HPDE6-E6E7 (cell line): ENCODE data around the gene GSS.

ENCODE experiments used
- DNase-seq: peaks from one replicate; pipeline ENCODE4 v3.0.0; 2011; ENCODE audit warnings: missing footprints; ENCODE audit errors: extremely low spot score

Gene GSS

GRCh38 chr20:34955231-34956040 is at the start of gene GSS, which contains the start of gene MYH7B:
Gene GSS (minus strand): TSS chr20:34955806. CDS start chr20:34951852, 3,954 bp downstream.
Gene MYH7B (plus strand): TSS chr20:34955868. CDS start chr20:34978006, 22,138 bp downstream.
- peak; percentile 100 for DNase-seq

DNA sequence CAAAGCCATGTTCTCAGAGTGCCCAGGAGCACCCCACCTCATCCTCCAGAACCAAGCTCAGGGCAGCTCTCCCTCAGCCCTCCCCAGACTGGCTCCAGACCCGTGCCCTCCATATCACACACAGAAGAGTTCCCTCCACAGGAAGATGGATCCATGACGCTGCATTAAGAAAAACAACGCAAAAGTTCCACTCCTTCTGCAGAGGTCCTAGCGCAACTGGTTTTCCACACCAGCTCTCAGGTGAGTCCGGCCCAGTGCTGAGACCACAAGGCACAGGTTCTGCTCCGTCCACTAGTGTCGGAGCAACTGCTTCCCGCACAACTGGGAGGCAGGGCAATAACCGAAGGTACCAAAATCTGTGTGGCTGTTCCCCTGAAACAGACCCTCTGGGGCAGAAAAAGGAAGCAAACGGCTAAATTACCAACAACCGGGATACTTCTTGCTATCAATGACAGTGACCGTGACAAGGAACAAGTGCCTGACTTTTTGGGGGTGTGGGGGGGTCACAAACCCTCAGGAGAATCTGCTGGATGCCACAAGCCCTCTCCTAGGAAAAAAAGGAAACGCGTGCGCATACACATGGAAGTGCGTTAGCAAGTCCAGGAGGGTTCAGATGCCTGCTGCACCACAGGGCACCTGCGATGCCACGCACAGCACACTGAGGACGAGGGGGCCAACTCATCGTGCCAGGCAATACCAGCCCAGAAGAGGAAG is 49.3 kb upstream of the GSS start:
- DNase-seq: no peak

- no peak for DNase-seq
Measured at GRCh38 chr20:35004051-35004725, 48.6 kb upstream of the GSS start.

DNA sequence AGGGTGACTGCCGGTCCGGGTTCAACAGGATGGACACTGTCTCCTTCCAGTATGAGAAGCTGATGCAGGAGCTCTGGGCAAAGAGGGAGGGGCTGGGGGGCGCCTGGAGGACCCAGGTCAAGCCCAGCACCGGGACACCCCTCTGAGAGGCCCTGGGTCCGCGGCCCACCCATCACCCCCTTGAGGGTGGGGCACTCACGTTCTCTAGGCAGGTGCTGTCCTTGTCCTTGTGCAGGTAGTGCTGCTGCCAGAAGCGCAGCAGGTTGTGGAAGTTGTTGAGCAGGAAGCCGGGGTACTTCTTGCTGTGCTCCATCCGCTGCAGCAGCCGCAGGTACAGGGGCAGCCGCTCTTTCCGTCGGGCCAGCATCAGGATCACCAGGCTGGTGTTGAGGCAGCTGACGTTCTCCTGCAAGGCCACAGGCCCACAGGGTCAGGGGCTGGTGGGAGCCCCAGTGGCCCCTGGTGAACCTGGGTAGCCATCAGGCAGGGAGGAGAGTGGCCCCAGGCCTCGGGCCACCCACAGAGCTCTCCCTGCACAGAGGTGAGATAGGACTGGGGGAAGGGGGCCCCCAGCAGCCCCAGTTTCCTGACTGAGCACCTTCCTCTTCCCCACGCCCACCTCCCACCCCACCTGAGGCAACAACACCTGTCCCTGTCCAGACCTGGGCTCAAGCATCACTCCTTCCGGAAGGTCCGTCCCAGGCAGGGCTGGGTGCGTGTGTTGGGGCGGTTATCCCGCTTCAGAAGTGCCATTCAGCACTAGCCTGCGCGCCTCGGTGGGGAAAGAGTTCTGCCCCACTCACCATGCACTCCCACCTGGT is 47.8 kb upstream of the GSS start:
- DNase-seq: no peak

GRCh38 chr20:35002426-35003210 is 47.0 kb upstream of the GSS start:
- no peak for DNase-seq

DNA sequence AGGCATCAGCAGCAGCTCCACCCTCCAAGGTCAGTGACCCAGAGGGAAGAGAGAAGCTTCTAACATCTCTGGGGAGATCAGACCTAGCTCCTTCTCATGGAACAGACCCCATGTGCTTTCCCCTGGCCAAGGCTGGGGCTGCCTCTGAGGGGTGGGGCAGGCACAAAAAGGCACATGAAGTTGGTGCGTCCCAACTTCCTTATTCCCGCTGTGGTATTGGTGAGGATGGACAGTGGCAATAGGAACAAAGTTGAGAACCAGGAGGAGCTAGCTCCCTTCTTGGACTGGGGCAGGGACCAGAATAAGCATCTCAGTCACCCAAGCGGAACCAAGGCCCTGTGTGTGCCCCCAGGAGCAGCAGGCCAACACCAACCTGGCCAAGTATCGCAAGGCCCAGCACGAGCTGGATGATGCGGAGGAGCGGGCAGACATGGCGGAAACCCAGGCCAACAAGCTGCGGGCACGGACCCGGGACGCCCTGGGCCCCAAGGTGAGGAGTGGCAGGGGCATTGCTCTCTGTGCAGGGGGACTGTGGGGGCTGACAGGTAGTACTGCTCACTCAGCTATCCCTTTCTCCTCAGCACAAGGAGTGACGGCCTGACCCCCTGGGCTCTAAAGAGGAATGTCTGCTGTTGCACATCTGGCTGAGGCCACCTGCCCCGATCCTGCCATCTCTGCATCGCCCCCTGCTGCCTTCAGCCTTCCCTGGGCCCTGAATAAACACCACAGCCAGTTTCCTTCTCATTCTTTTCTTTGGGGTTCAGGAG is 46.2 kb upstream of the GSS start:
- DNase-seq: no peak

DNA sequence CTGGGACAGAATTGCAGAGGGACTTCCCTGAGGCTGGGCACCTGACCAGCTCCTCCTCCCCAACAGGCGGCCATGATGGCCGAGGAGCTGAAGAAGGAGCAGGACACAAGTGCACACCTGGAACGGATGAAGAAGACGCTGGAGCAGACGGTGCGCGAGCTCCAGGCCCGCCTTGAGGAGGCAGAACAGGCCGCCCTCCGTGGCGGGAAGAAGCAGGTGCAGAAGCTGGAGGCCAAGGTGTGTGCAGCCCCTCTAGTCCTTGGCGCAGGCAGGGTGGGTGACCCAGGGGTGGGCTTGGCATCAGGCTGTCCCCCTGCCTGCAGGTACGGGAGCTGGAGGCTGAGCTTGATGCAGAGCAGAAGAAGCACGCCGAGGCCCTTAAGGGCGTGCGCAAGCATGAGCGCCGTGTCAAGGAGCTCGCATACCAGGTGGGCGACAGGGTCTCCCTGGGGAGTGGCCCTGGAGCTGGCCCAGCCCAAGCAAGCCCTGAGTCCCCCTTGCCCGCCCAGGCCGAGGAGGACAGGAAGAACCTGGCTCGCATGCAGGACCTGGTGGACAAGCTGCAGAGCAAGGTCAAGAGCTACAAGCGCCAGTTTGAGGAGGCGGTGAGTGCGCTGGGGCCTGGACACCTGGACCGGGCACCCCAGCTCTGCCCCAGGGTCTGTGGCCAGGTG is 45.5 kb upstream of the GSS start:
- DNase-seq: no peak

- DNase-seq: no peak
Measured at GRCh38 chr20:35000311-35000921, 44.8 kb upstream of the GSS start.

DNA sequence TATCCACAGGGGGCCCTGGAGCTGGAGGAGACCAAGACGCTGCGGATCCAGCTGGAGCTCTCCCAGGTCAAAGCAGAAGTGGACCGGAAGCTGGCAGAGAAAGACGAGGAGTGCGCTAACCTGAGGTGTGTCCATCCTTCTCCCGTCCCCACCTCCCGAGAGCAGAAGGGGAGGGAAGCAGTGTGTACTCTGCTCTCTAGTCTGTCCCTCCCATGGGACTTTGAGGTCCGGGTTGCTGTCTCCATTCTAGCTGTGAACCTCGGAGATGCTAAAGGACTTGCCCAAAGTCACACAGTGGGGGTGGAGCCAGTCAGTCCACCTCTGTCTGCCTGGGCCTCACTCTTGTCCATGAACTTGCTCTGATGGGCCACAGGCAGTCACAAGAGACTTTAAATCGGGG is 44.2 kb upstream of the GSS start:
- DNase-seq: no peak

- no peak for DNase-seq
Measured at GRCh38 chr20:34999021-34999451, 43.4 kb upstream of the GSS start.

GRCh38 chr20:34998331-34998950 is 42.8 kb upstream of the GSS start:
- DNase-seq: no peak

DNA sequence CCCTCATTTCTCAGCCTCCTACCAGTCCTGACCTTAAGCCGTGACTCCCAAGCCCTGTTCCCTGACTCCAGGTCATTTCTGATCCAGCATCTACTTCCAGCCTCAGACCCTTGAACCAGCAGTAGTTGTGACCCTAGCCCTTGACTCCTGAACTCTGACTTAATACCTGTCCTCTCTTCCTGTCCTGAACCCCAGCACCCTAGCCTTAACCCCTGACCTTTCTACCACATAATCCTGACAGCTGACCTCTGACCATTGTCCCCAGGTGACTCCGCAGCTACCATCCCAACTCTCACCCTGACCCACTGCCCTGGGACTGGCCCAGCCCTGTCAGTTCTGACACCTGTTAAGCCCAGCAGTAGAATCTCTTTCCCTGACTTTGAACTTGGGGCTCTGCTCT is 42.2 kb upstream of the GSS start:
- no peak for DNase-seq

DNA sequence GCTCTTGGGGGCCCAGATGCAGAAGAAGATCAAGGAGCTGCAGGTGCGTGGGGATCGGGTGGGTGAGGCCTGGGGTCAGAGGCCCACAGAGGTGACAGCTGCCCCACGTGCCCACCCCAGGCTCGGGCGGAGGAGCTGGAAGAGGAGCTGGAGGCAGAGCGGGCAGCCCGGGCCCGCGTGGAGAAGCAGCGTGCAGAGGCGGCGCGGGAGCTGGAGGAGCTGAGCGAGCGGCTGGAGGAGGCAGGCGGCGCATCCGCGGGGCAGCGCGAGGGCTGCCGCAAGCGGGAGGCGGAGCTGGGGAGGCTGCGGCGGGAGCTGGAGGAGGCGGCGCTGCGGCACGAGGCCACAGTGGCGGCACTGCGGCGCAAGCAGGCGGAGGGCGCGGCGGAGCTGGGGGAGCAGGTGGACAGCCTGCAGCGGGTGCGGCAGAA is 41.5 kb upstream of the GSS start:
- DNase-seq: no peak

- DNase-seq: no peak
Measured at GRCh38 chr20:34996243-34997028, 40.8 kb upstream of the GSS start.

DNA sequence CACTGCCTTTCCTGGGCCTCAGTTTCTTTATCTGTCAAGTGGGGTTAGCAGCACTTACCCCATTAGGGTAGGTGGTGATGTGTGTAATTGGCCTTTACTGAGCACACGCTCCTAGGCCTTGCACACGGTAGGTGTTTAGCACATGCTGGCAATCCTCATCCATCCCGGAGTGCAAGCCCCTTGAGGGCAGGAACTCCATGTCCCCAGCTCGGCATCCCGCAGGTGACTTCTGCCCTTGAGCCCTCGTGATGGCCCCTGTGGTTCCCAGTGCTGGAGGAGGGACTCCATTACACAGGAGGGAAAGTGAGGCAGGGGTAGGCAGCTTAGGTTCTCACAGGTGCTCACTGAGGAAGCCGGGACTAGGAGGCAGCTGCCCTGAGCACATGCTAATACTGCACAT is 40.1 kb upstream of the GSS start:
- DNase-seq: no peak

DNA sequence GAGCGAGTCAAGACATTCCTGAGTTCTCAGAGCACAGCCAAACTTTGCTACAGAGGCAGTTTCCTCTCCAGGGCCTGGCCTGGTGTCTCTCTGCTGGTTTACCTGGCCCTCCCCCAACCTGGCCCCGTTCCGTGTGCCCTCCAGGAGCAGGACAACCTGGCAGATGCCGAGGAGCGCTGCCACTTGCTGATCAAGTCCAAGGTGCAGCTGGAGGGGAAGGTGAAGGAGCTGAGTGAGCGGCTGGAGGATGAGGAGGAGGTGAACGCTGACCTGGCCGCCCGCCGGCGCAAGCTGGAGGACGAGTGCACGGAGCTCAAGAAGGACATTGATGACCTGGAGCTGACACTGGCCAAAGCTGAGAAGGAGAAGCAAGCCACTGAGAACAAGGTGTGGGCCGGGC is 39.6 kb upstream of the GSS start:
- DNase-seq: no peak

DNA sequence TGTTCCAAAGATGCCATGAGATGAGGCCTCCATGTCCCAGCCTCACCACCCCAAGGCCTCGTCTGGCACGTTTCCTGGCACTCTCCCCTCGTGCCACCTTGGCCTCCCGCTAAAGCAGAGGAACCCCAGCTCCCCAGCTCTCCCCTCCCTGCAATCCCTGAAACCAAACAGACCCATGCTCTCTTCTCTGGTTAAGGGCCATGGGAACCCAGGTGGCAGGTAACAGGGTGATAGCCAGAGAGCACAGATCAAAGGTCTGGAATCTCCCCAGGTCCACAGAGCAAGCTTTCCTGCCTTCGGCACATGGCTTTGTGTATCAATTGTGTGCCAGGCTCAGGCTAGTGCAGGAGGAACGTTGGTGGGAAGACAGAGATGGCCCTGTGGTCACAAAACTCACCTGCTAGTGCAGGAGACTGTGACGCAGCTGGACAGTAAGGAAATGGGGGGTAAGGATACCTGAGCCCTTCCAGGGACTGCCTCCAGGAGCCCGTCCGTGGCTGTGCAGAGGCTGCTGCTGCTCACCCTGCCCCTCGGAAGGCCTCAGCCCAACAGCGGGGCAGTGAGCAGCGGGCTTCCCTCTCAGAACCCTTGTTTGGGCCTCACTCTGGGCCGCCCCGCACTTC is 39.0 kb upstream of the GSS start:
- no peak for DNase-seq
